ENCODE data around the gene CLEC4E. TPM values are rescaled to one million over a fixed set of nuclear protein-coding genes. Genes with fewer than 3 reads are reported as not detected.

The CLEC4E gene
- polyA plus RNA-seq, 1 donor (not counting 4 experiments of a cell fraction or from before 2014, with no cell fraction given), result not detected

- H2AFZ ChIP-seq (ENCODE audit: control insufficient read depth, low read length), result no peak overlapping the region
- FAIRE-seq (no peak), DNase-seq (ENCODE audit: low read depth, low spot score) (no peak)
These were observed 37.2 kb upstream of the CLEC4E start for GRCh38 chr12:8577879-8578278.

GRCh38 chr12:8572507-8572906 is 31.8 kb upstream of the CLEC4E start:
- H3K9me1 ChIP-seq (ENCODE audit: control insufficient read depth, extremely low read depth, insufficient read depth, low read length), result no peaks in the 10 kb centered on the region
- peak; percentile 17 for FAIRE-seq
- H2AFZ ChIP-seq (ENCODE audit: control insufficient read depth, low read length), result no peak overlapping the region
- no peak overlapping the region for H3K4me2 ChIP-seq (ENCODE audit: control insufficient read depth, extremely low read depth, insufficient read depth, low read depth, low read length)
- H4K20me1 ChIP-seq (ENCODE audit: control insufficient read depth, extremely low read depth, insufficient read depth, low read length), result no peaks in the 10 kb centered on the region
- H3K4me1 ChIP-seq (ENCODE audit: control insufficient read depth, extremely low read depth, insufficient read depth, low read length), result no peaks in the 10 kb centered on the region
- no peak for DNase-seq (ENCODE audit: low read depth, low spot score)
- H3K9ac ChIP-seq (ENCODE audit: control insufficient read depth, extremely low read depth, insufficient read depth, low read length), result no peak overlapping the region
- dilution Hi-C loops (cut with MboI; ENCODE audit: extremely low pct_ligation_motif_present, low sequenced_read_pairs), result no loop called here
- no peaks in the 10 kb centered on the region for H3K36me3 ChIP-seq (ENCODE audit: control insufficient read depth in 2 of 2, extremely low read depth in 1 of 2, insufficient read depth in 2 of 2, low read length in 2 of 2)
- no peak overlapping the region for H3K27ac ChIP-seq (ENCODE audit: control insufficient read depth, insufficient read depth, low read length)
- H3K4me3 ChIP-seq (ENCODE audit: control insufficient read depth in 2 of 3, extremely low read depth in 1 of 3, insufficient read depth in 2 of 3, low read depth in 1 of 3, low read length in 3 of 3), result no peak overlapping the region
- TF ChIP-seq CTCF (optimal IDR thresholded peaks at IDR 0.05 in 1 of 3, IDR thresholded peaks at IDR 0.05 in 1 of 3, conservative IDR thresholded peaks at IDR 0.05 in 1 of 3; ENCODE audit: extremely low read depth in 1 of 3, insufficient read depth in 2 of 3, low read length in 3 of 3) (no peak), EZH2 (IDR thresholded peaks at IDR 0.05; ENCODE audit: low read length) (no peak)
- H3K79me2 ChIP-seq (ENCODE audit: control insufficient read depth, insufficient read depth, low read length), result no peaks in the 10 kb centered on the region
- no peaks in the 10 kb centered on the region for H3K9me3 ChIP-seq (ENCODE audit: control insufficient read depth, low read depth, low read length)
- H3K27me3 ChIP-seq (ENCODE audit: control insufficient read depth, extremely low read depth, insufficient read depth, low read length), result no peaks in the 10 kb centered on the region

More at GRCh38 chr12:8577879-8578278, 37.2 kb upstream of the CLEC4E start:
- Histone ChIP-seq H3K36me3 (ENCODE audit: control insufficient read depth in 2 of 2, extremely low read depth in 1 of 2, insufficient read depth in 2 of 2, low read length in 2 of 2) (no peaks in the 10 kb centered on the region), H3K4me2 (ENCODE audit: control insufficient read depth, extremely low read depth, insufficient read depth, low read depth, low read length) (no peak overlapping the region), H3K4me1 (ENCODE audit: control insufficient read depth, extremely low read depth, insufficient read depth, low read length) (no peaks in the 10 kb centered on the region), H3K27me3 (ENCODE audit: control insufficient read depth, extremely low read depth, insufficient read depth, low read length) (no peaks in the 10 kb centered on the region), H3K9me1 (ENCODE audit: control insufficient read depth, extremely low read depth, insufficient read depth, low read length) (no peaks in the 10 kb centered on the region), H3K79me2 (ENCODE audit: control insufficient read depth, insufficient read depth, low read length) (no peaks in the 10 kb centered on the region), H3K9ac (ENCODE audit: control insufficient read depth, extremely low read depth, insufficient read depth, low read length) (no peak overlapping the region), H3K4me3 (ENCODE audit: control insufficient read depth in 2 of 3, extremely low read depth in 1 of 3, insufficient read depth in 2 of 3, low read depth in 1 of 3, low read length in 3 of 3) (no peak overlapping the region), H3K9me3 (ENCODE audit: control insufficient read depth, low read depth, low read length) (no peaks in the 10 kb centered on the region), H3K27ac (ENCODE audit: control insufficient read depth, insufficient read depth, low read length) (no peak overlapping the region), H4K20me1 (ENCODE audit: control insufficient read depth, extremely low read depth, insufficient read depth, low read length) (no peaks in the 10 kb centered on the region)
- no peak for TF ChIP-seq CTCF (optimal IDR thresholded peaks at IDR 0.05 in 1 of 3, IDR thresholded peaks at IDR 0.05 in 1 of 3, conservative IDR thresholded peaks at IDR 0.05 in 1 of 3; ENCODE audit: extremely low read depth in 1 of 3, insufficient read depth in 2 of 3, low read length in 3 of 3)
- TF ChIP-seq EZH2 (IDR thresholded peaks at IDR 0.05; ENCODE audit: low read length), result no peak
- dilution Hi-C loops (cut with MboI; ENCODE audit: extremely low pct_ligation_motif_present, low sequenced_read_pairs), result no loop called here

All from keratinocyte (primary cell).